HEK293T (cell line): ENCODE results near the gene EPHB6.

ENCODE experiments used
- ARNT ChIP-seq: fragments of 450-650 bp; IDR thresholded peaks from 2 replicates; pipeline ENCODE4 v1.6.1; 2017; ENCODE audit warnings: mild to moderate bottlenecking
- BHLHE40 ChIP-seq: fragments of 450-650 bp; IDR thresholded peaks from 2 replicates; pipeline ENCODE4 v1.6.1; 2016; ENCODE audit warnings: mild to moderate bottlenecking, moderate library complexity, borderline replicate concordance
- FOXA1 ChIP-seq: fragments of 450-650 bp; IDR thresholded peaks from 2 replicates; pipeline ENCODE4 v1.6.1; 2016; ENCODE audit warnings: mild to moderate bottlenecking
- FOXK2 ChIP-seq: fragments of 450-650 bp; IDR thresholded peaks from 2 replicates; pipeline ENCODE4 v1.6.1; 2016; ENCODE audit warnings: mild to moderate bottlenecking
- SP1 ChIP-seq: fragments of 450-650 bp; IDR thresholded peaks from 2 replicates; pipeline ENCODE4 v1.6.1; 2017
- SUZ12 ChIP-seq: fragments of 450-650 bp; IDR thresholded peaks from 2 replicates; pipeline ENCODE4 v1.6.1; 2016; ENCODE audit warnings: mild to moderate bottlenecking
- TARDBP ChIP-seq: fragments of 450-650 bp; IDR thresholded peaks from 2 replicates; pipeline ENCODE4 v1.6.1; 2016

DNA sequence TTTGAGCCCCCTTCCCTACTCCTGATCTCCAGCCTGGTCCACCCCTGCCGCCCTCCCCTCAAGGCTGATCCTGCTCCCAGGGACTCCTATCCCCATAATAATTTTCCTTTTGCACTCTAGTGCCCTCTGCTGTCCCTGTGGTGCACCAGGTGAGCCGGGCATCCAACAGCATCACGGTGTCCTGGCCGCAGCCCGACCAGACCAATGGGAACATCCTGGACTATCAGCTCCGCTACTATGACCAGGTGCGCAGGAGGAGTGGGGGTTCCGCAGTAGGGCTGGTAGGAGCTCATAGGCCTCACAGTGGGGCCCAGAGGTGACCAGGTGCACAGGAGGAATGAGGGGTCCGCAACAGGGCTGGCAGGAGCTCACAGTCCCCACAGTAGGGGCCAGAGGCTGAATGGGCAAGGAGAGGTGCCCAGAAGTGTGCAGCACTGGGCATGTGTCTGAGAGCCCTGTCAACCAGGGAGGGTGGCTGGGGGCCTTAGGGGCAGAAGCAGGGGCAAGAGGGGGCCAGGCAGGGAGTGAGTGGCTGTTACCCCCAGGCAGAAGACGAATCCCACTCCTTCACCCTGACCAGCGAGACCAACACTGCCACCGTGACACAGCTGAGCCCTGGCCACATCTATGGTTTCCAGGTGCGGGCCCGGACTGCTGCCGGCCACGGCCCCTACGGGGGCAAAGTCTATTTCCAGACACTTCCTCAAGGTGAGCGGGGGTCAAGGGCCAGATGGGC lies 11.7 kb downstream of the EPHB6 start:
- TF ChIP-seq ARNT (no peak), SUZ12 (no peak), FOXA1 (no peak), SP1 (no peak), BHLHE40 (no peak), FOXK2 (no peak), TARDBP (no peak)
